ENCODE results near the gene MGLL.

The MGLL gene

DNA sequence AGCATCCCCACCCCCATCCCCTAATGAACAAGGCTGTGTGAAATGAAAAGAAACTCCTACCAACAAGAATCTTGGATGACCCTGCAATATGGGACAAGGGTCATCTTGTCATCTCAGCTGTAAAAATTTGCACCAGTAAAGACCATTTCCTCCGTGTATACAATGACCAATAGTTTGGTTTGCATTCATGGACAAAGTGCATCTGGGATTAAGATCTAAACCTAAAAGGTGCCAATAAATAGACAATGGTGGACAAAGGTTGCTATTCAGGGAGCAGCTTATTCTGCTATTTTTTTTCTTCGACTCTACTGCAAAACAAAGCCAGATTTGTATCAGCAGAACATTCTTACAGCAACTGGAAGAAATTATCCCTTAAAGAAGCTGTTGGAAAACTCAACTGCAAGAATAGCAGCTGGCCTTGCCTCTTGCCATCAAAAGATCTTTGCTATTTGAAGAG, 8.0 kb downstream of the MGLL start:
- no peak for DNase-seq (ENCODE audit: low spot score)

DNA sequence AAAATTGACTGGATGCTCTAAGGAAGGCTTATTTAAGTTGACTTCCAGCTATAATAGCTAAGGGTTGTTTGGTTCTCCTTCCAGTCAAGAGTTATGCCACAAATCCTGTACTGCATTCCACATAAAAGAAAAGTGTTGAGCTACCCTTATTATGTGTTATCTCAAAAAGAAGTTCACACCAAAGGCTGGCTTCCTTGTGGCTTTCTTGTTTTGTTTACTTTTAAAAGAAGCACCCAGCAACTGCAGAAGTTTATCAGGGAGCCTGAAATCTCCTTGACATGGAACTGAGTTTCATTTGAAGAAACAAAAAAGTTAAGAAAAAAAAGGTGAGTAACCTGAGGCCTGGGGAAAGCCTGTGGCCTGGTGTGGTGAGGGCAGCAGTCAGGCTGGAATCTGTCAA, 10.2 kb downstream of the MGLL start:
- no peak for DNase-seq (ENCODE audit: low spot score)

GRCh38 chr3:127811717-127812116, 10.6 kb downstream of the MGLL start:
- no peak for DNase-seq (ENCODE audit: low spot score)

GRCh38 chr3:127809611-127810010, 12.7 kb downstream of the MGLL start:
- DNase-seq (ENCODE audit: low spot score), result no peak

DNA sequence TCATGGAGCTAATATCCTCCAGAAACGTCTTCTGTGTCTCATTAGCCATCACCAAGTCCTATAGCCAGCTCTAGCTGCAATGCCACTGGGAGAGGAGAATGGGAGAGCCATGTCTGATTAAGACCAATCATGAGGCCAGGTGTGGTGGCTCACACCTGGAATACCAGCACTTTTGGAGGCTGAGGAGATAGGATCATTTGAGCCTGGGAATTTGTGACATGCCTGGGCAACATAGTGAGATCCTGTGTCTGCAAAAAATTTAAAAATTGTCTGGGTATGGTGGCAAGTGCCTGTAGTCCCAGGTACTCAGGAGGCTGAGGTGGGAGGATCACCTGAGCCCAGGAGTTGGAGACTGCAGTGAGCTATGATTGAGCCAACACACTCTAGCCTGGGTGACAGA, 13.1 kb downstream of the MGLL start:
- no peak for DNase-seq (ENCODE audit: low spot score)

- no peak for DNase-seq (ENCODE audit: low spot score)
Measured at GRCh38 chr3:127808197-127808596, 14.1 kb downstream of the MGLL start.

- no peak for DNase-seq (ENCODE audit: low spot score)
Measured at GRCh38 chr3:127805026-127805753, 17.1 kb downstream of the MGLL start.

DNA sequence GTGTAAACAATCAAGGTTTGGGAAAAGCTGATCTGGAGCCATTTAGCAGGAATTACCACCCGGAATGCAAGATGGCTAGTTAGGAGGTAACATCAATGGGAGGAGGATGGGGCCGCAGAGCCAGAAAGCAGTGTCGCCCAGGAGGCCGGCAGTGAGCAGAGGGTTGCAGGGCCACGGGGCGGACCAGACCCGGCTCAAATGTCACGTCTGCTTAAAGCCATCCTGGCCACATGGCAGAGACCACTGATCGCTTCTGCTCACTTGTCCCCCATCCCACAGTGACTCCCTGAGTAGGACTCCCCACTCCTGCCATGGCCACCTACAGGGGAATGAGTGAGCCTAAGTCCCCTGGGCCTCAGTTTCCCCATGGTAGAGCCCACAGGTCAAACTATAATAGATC, 18.2 kb downstream of the MGLL start:
- no peak for DNase-seq (ENCODE audit: low spot score)

- no peak for DNase-seq (ENCODE audit: low spot score)
Measured at GRCh38 chr3:127803619-127804018, 18.7 kb downstream of the MGLL start.

DNA sequence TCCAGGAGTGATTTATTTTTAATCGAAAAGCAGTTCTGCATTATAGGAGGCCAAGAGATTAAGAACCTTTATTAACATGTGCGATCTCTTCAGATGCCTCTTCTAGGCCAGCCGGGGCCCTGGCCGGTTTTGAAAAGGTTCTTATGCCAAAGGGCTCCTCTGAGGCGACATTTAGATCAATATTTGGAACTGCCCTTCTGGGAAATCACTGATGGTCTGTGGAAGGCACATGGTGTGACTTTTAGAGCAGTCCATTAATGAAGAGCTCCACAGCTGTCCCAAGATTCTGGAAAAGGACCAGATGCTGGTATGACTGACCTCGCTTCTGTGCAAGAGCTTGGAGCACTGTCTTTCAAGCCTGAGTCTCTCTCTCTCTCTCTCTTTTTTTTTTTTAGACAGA, 19.7 kb downstream of the MGLL start:
- no peak for DNase-seq (ENCODE audit: low spot score)

GRCh38 chr3:127801731-127802313, 20.5 kb downstream of the MGLL start:
- no peak for DNase-seq (ENCODE audit: low spot score)

GRCh38 chr3:127800508-127800907, 21.8 kb downstream of the MGLL start:
- DNase-seq (ENCODE audit: low spot score), result no peak

DNA sequence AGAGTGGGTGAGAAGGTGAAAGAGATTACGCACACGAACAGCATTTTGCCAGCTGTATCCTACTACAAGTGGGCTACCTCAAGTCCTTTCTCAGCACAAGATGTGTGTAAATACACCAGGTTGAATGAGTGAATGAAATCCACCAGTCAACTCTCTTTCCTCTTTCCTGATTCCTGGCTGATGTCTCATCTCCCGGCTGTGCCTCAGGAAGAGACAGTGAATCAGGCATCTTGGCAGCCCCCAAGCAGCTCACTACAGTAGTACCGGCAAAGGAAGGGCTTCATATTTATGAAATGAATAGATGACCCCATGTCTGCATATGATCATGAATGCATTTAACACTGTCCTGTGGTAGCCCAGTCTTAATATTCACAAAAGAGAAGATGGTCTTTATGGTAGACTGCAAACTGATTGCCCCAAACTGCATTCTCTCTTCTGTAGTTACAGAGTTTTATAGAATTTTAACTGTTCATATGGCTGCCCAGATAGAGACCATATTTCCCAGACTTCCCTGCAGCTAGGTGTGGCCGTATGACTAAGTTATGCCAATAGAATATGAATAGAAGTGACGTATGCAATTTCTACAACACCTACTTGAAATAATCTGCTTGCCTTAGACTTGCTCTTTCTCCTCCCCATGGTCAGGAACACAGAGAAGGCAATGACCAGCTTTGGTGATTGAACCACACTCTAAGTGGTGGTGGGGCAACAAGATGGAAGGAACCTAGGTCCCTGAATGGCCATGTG, 22.7 kb downstream of the MGLL start:
- no peak for DNase-seq (ENCODE audit: low spot score)

- no peak for DNase-seq (ENCODE audit: low spot score)
Measured at GRCh38 chr3:127798716-127799115, 23.6 kb downstream of the MGLL start.

DNA sequence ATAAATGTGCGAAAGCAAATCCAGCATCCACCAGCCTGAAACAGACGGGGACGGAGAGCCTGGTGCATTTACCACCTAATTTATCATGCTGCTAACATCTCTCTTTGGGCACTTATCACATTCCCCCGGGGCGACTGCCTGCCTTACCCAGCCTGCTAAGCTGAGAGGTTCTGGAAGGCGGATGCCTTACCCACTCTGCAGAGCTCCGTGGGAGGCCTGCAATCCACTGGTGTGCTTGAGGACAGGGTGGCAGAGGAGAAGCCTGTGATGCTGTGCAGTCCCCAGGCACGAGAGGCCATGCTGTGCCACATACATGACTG, 25.5 kb downstream of the MGLL start:
- DNase-seq (ENCODE audit: low spot score), result no peak

DNA sequence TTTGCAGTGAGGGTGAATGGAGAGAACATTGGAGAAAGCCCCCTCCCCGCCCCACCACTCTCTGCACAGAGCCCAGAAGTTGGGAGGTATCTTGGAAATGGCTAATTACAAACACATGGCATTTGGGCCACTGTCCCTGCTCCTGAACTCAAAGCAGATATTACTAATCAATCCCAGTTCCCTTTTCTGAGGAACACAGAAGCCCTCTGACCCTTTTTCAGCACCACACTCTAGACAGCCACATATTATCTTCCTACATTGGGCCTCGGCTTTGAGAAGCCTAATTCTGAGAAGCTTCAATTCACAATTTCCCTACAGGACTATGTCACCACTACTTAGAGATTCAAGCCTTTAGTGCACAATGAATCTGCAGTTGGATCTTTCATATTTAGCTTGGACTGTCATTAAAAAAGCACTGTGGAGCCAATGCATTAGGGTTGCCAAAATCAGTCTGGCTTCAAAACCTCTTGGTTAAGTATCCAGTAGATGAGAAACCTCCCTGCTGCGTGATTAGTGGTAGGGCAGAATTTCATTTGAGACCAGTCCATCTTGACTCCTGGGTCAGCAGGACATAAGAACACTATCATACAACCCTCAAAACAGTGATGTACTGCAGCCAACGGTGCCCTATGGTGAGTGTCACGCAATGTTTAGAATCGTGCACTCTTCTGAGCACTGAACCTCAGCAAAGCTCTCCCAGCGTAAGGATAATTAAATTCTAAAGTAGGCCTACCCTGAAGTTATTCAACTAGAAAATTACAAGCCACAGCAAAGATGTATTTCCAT, 26.1 kb downstream of the MGLL start:
- no peak for DNase-seq (ENCODE audit: low spot score)

DNA sequence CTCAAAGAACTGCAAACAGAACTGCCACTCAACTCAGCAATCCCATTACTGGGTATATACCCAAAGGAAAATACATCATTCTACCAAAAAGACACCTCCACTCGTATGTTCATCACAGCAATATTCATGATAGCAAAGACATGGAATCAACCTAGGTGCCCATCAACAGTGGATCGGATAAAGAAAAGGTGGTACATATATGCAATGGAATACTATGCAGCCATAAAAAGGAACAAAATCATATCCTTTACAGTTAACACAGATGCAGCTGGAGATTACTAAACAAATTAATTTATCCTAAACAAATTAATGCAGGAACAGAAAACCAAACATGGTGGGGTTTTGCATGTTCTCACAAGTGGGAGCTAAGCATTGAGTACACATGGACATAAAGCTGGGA, 27.3 kb downstream of the MGLL start:
- DNase-seq (ENCODE audit: low spot score), result no peak

- DNase-seq (ENCODE audit: low spot score), result no peak
Measured at GRCh38 chr3:127794402-127794801, 27.9 kb downstream of the MGLL start.

DNA sequence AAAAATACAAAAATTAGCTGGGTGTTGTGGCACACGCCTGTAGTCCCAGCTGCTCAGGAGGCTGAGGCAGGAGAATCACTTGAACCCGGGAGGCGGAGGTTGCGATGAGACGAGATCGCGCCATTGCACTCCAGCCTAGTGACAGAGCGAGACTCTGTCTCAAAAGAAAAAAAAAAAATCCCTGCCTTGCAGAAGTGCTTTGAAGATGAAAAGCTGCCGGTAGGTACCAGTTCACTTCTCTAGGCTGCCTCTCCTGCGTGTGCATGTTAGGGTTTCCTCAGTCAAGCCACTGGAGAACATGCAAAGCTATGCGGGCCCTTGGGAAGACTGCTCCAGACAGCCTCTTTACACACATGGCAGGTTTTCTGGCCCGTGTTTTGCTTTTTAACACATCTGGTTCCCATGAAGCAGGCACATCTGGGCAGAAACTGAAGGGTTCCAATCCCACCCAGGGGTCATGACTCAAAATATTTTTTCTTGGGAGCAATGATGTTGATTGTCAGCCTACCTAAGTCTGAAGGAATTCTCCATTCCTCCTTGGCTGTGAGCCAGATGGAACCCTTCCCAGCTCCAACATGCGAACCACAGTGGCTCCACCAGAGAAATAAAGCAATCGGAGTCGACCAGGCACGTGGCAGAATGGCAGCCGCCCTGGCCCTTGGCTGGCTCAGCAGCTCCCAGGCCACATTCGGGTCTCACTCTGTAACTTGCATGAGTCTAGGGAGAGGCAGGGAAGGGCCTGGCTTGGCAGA, 29.6 kb downstream of the MGLL start:
- no peak for DNase-seq (ENCODE audit: low spot score)

DNA sequence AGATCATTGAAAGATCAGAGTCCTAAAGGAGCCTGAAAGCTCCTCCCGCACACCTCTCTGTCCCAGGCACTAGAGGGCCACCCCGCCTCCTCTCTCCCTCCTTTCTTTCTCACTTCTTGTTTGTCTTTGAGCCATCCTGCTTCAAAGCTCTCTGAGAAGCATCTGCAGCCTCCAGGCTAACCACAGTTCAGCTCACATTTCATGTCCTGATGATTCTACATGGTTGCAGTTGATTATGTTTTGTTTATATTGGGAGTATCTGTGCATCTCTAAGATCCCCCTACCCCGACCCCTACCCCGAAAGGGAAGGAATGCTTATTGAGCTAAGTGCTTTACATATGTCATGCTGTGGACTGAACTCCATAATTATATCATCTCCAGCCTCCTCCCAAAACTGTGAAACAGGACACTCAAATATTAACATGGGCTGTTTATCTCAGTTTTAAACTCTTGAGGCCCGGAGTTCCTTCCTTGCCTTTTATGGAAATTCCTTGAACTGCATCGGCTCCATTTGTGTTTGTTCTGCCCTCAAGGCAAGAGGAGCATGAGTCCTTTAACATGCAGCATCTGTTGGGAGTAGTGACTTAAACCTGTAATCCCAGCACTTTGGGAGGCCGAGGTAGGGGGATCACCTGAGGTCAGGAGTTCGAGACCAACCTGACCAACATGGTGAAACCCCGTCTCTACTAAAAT, 30.9 kb downstream of the MGLL start:
- no peak for DNase-seq (ENCODE audit: low spot score)

DNA sequence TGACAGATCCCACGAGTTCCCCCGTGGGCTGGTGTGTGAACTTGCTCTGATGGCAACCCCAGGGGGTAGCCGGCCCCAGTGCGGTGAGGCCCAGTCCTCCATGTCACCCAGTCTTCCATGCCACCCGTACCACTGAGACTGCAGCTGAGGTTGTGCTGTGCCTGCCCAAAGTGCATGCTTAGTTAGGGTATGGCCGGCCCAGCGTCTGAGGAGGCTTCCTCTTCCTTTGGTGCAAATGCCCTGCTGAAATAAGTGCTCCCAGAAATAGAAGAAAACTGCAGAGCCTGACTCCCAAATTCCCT, 31.5 kb downstream of the MGLL start:
- DNase-seq (ENCODE audit: low spot score), result no peak

Data from Ammon's horn (tissue), 1 donor.